ENCODE results near the gene CENPP. TPM values are rescaled to one million over a fixed set of nuclear protein-coding genes. Genes with fewer than 3 reads are reported as not detected.
A peak's percentile ranks its signal among the peaks of the same experiment; 100 is the strongest.

CENPP gene
- total RNA-seq: 1 to 10 TPM; 2.9 to 8.3 (median 4.9) TPM

DNA sequence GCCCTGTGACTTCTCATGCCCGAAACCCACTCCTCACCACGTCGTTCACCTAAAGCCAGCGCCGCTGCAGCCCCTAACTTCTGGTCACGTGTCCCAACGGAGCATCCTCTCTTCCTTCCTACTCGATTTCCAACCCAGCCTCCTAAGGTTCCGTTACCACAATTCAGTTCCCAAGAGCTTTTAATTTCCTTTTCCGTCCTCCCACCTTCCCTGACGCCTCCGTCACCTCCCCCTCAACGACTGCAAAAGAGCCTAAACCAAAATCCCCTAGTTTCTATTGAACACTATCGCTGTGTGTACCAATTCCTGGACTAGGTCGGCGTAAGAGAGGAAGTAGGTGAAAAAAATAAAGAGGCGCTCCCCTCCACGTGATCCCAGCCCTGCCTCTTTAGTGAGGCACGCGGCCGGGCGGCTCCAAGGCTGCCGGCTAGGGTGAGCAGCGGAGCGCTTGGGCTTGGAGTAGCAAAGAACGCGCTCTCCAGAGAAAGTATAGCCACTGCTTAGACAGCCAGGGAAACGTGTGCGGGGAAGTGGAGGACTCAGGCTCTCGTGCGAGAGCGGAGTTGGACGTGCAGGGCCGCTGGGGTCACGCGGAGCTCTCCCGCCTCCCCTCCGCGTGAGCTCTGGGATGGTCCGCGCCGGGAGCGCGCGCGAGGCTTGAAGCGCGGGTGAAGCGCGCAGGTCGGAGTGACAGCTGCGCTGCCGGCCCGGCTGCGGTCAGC, at the start of gene CENPP, which contains the start of gene NOL8:
CENPP (plus strand) TSS at position 685 of the 722 bp plus-strand sequence.
NOL8 (minus strand) TSS at position 82 of the 722 bp plus-strand sequence. CDS start 1,189 bp downstream, outside the sequence.
- no peak for TF ChIP-seq EP300 (IDR thresholded peaks at IDR 0.05)
- TF ChIP-seq, protein P1, sequence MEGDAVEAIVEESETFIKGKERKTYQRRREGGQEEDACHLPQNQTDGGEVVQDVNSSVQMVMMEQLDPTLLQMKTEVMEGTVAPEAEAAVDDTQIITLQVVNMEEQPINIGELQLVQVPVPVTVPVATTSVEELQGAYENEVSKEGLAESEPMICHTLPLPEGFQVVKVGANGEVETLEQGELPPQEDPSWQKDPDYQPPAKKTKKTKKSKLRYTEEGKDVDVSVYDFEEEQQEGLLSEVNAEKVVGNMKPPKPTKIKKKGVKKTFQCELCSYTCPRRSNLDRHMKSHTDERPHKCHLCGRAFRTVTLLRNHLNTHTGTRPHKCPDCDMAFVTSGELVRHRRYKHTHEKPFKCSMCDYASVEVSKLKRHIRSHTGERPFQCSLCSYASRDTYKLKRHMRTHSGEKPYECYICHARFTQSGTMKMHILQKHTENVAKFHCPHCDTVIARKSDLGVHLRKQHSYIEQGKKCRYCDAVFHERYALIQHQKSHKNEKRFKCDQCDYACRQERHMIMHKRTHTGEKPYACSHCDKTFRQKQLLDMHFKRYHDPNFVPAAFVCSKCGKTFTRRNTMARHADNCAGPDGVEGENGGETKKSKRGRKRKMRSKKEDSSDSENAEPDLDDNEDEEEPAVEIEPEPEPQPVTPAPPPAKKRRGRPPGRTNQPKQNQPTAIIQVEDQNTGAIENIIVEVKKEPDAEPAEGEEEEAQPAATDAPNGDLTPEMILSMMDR (IDR thresholded peaks at IDR 0.05): peak in 1 of 4 experiments; percentile 1
- peak in 1 of 2 donors; percentile 4 for TF ChIP-seq POLR2A (IDR thresholded peaks at IDR 0.05)
- peak; percentile 64 for TF ChIP-seq POLR2AphosphoS5 (IDR thresholded peaks at IDR 0.05)
- WGBS, 2 donors (ENCODE audit: low coverage in 1 of 2): 0 to 1% methylated on average over 9 to 24 of the region's 55 CpGs

DNA sequence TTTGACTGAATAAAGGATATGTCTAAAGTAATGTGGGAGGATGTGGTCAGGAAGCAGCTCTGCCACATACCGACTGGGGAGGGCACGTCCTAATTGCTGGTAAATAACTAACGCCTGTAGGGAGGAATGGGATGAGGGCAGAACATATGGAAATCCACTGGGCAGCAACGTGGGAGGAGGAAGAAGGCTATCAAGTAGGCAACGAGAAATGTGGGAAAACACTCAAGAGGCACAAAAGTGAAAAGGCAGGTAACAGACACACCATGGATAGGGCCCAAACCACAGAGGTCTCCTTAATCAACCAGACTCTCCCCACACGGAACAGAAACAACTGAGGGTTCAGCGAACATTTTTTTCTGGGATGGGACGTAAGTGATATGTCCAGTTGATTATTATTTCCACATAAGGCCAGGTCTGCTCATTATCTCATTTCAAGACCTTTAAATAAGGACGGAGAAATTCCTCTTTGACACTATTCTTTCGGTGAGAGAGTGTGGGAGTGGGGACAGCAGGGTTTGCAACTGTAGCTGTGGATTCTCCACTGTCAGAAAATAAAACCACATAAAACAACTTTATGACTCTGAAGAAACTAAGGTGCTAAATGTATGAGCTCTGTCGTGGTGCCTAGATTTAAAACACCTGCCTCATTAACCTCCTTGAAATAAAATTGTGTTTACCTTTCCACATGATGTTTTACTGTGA, 49.3 kb upstream of the CENPP start:
- TF ChIP-seq, protein P1 (IDR thresholded peaks at IDR 0.05): no peak
- TF ChIP-seq EP300 (IDR thresholded peaks at IDR 0.05) (no peak), POLR2AphosphoS5 (IDR thresholded peaks at IDR 0.05) (no peak), POLR2A (IDR thresholded peaks at IDR 0.05) (no peak)
- Histone ChIP-seq H3K36me3 (peaks cover 11 to 100% of the 10 kb centered on the region in 2 donors), H3K4me1 (no peaks in the 10 kb centered on the region), H3K4me3 (no peak overlapping the region), H3K9me3 (no peaks in the 10 kb centered on the region), H3K27ac (no peak overlapping the region), H3K27me3 (no peaks in the 10 kb centered on the region)
- WGBS, 2 donors (ENCODE audit: low coverage in 1 of 2): 66 to 68% methylated on average over 10 to 11 of the region's 11 CpGs
- ATAC-seq: no peak

More for the DNA sequence above, at the start of gene CENPP, which contains the start of gene NOL8:
- H3K4me3 ChIP-seq: peak within 1 kb of the TSS; percentile 72 to 88
- peak within 1 kb of the TSS; percentile 89 to 99 (median 96) for H3K27ac ChIP-seq
- ATAC-seq: peak; percentile 98
- peaks cover 0 to 42% (median 17%) of the 10 kb centered on the region in 3 donors for H3K4me1 ChIP-seq
- H3K9me3 ChIP-seq: no peaks in the 10 kb centered on the region
- H3K27me3 ChIP-seq: no peaks in the 10 kb centered on the region
- peaks cover 0 to 28% of the 10 kb centered on the region in 2 donors for H3K36me3 ChIP-seq

DNA sequence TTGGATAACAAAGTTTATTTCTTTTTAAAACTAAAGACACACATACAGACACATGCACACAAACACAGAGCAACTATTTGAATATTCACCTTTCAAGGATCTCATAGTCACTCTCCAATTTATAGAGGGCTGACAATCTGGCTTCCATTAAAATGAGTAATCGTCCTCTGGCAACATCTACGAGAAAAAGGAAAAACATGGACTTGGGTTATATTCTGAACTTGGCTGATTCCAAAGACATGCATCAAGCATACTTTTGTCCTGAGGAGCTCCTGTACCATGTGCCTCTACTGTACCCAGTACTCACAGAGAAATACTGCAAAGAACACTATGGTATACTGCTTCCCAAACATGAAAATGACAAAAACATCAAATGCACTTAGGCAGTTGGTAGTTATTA, 47.6 kb upstream of the CENPP start:
- H3K9me3 ChIP-seq: no peaks in the 10 kb centered on the region
- no peak overlapping the region for H3K27ac ChIP-seq
- WGBS, 2 donors (ENCODE audit: low coverage in 1 of 2): 50 to 56% methylated on average over 2 of the region's 2 CpGs
- TF ChIP-seq EP300 (IDR thresholded peaks at IDR 0.05) (no peak), POLR2AphosphoS5 (IDR thresholded peaks at IDR 0.05) (no peak), POLR2A (IDR thresholded peaks at IDR 0.05) (no peak)
- TF ChIP-seq, protein P1 (IDR thresholded peaks at IDR 0.05): no peak
- H3K4me1 ChIP-seq: no peaks in the 10 kb centered on the region
- ATAC-seq: no peak
- peaks cover 11 to 100% of the 10 kb centered on the region in 2 donors for H3K36me3 ChIP-seq
- H3K27me3 ChIP-seq: no peaks in the 10 kb centered on the region
- no peak overlapping the region for H3K4me3 ChIP-seq

DNA sequence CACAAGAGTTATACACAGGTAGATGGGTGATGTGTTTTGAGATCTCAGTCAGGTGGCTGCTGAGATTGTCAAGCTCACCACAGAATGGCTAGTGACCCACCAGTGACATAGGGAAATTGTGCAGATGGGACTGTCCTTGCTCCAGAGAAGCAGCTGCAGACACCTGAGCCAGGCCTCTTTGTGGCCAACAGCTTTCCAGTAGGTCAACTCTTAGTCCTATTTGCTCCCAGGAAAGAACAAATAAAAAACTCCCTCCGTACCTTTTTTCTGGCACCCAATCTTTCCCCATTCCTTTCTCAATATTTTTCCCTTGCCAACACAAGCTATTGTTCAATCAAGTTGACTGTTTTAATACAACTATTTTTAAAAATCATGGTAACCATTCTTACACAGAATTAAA, 46.5 kb upstream of the CENPP start:
- H3K4me1 ChIP-seq: no peaks in the 10 kb centered on the region
- TF ChIP-seq POLR2AphosphoS5 (IDR thresholded peaks at IDR 0.05): no peak
- H3K36me3 ChIP-seq: peaks cover 11 to 100% of the 10 kb centered on the region in 2 donors
- 86 to 100% methylated on average over 1 of the region's 1 CpG for WGBS, 2 donors (ENCODE audit: low coverage in 1 of 2)
- no peaks in the 10 kb centered on the region for H3K9me3 ChIP-seq
- no peak for ATAC-seq
- H3K27me3 ChIP-seq: no peaks in the 10 kb centered on the region
- no peak overlapping the region for H3K27ac ChIP-seq
- no peak overlapping the region for H3K4me3 ChIP-seq

DNA sequence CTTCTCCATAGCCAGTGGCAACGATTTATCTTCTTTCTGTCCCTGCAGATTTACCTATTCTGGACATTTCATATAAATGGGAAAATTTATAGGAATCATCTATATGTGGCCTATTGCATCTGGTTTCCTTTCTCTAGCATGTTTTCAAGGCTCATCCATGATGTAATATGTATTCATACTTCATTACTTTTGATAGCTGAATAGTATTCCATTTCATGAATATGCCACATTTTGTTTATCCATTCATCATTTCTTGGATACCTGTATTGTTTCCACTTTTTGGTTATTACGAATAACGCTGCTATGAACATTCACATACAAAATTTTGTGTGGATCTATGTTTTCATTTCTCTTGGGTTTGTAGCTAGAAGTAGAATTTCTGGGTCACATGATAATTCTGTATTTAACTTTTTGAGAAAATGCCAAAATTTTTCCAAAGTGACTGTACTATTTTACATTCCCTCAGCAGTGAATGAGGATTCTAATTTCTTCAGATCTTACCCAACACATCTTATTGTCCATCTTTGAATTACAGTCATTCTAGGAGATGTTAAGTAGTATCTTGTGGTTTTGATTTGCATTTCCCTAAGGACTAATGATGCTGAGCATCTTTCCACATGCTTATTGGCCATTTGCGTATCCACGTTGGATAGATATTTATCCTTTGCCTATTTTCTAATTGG, 35.9 kb upstream of the CENPP start:
- ATAC-seq: no peak
- no peaks in the 10 kb centered on the region for H3K27me3 ChIP-seq
- 89 to 95% methylated on average over 5 of the region's 5 CpGs for WGBS, 2 donors (ENCODE audit: low coverage in 1 of 2)

More for the DNA sequence above, 35.9 kb upstream of the CENPP start:
- Histone ChIP-seq H3K27ac (no peak overlapping the region), H3K4me3 (no peak overlapping the region), H3K36me3 (peaks cover 3 to 42% of the 10 kb centered on the region in 2 donors), H3K9me3 (no peaks in the 10 kb centered on the region), H3K4me1 (peaks cover 6 to 27% (median 10%) of the 10 kb centered on the region in 3 donors)
- TF ChIP-seq, protein P1 (IDR thresholded peaks at IDR 0.05): no peak
- no peak for TF ChIP-seq POLR2AphosphoS5 (IDR thresholded peaks at IDR 0.05)
- no peak for TF ChIP-seq POLR2A (IDR thresholded peaks at IDR 0.05)
- no peak for TF ChIP-seq EP300 (IDR thresholded peaks at IDR 0.05)

Data from gastroesophageal sphincter (tissue), 4 donors.